Vagina (tissue), 2 donors: Measurements from ENCODE around the gene ATP8B3.

Source experiments
- CTCF ChIP-seq, 3 experiments: fragments of 450-650 bp in 2 of 3; fragments of 200-600 bp in 1 of 3; sonication (generic) in 1 of 3; IDR thresholded peaks; one replicate each; pipeline ENCODE4 v1.5.1; 2017 to 2019; ENCODE audit warnings: antibody characterized with exemption in 3 of 3, mild to moderate bottlenecking in 2 of 3, moderate library complexity in 2 of 3
- POLR2AphosphoS5 ChIP-seq, 2 donors: sonication (generic); formaldehyde crosslinking; IDR thresholded peaks; one replicate each; pipeline ENCODE4 v1.9.0; 2017; ENCODE audit warnings: antibody characterized with exemption in 2 of 2, mild to moderate bottlenecking in 2 of 2, low read depth in 1 of 2; ENCODE audit not compliant: insufficient read depth in 1 of 2

- no peak for TF ChIP-seq POLR2AphosphoS5 (IDR thresholded peaks at IDR 0.05; ENCODE audit: insufficient read depth in 1 of 2, low read depth in 1 of 2)
- TF ChIP-seq CTCF (IDR thresholded peaks at IDR 0.05): no peak
These were observed 21.9 kb downstream of the ATP8B3 start for GRCh38 chr19:1790054-1790792.
